Stimulated activated CD8-positive, alpha-beta memory T cell treated with anti-CD3 and anti-CD28 coated beads, Interleukin-15, amount 100 ng/mL, for 1 hour (primary cell): ENCODE data around the gene LRRC9.
"Not testable (repeated sequence)": the region's sequence is repeated elsewhere in the genome, so short reads cannot be mapped to it uniquely, and the experiment has no call there.

ENCODE experiments used
- DNase-seq: peaks from one replicate; pipeline ENCODE4 v3.0.0-alpha.2; 2020; ENCODE audit warnings: low read depth

Gene LRRC9

GRCh38 chr14:60064491-60065072 lies 144.6 kb downstream of the LRRC9 start:
- no peak for DNase-seq

- no peak for DNase-seq
Measured at GRCh38 chr14:60067882-60068281, 147.9 kb downstream of the LRRC9 start.

DNA sequence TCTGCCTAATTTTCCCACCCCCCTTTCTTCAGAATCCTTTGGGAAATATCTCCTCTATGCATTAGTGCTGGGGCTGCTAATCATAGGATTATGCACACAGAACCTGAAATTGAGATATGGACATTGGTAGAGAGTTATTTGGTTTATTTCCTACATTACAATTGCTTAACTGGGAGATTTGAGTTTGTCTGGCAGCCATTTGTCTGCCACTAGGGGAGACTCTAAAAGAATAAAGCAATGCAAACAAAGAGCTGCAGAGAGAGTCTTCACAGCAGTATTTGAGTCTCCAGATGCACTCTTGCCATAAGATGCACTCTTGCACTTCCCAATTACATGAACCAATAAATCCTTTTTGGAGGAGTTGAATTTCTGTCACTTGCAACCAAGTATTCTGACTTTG lies 159.8 kb downstream of the LRRC9 start:
- DNase-seq, result no peak

GRCh38 chr14:60085085-60085484 lies 165.1 kb downstream of the LRRC9 start:
- no peak for DNase-seq

GRCh38 chr14:60085693-60086092 lies 165.7 kb downstream of the LRRC9 start:
- no peak for DNase-seq

GRCh38 chr14:60087668-60088067 lies 167.7 kb downstream of the LRRC9 start:
- DNase-seq, result no peak

- DNase-seq, result no peak
Measured at GRCh38 chr14:60089221-60089620, 169.3 kb downstream of the LRRC9 start.

DNA sequence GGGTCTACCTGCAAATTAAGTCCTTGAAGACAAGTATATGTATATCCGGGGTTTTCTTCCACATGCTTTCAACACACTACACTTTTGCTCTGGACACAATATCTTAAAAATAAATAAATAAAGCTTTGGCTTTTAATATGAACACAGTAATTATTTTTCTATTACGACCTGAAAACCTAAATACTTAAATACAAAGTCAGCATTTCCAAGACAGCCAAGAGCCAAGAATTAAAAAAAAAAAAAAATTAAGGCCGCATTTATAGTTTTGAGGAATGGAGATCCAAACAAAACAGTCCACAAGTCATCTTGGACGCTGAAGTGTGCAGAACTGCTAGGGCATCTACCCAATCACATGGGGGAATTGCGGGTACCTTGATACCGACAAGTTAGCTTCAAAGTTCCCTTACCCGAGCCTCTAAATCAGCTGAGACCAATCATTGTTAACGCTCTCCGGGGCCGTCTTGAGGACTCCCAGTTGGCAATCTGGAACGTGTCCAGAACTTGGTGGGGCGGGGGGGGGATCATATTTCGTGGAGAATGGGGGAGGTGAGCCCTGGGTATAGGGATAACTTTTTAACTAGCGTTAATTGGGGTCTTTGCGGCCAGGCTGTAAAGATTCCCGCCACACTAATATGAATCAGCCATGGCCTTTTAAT lies 171.0 kb downstream of the LRRC9 start:
- DNase-seq, result no peak

- DNase-seq, result peak; percentile 88
Measured at GRCh38 chr14:60091550-60092525, 171.9 kb downstream of the LRRC9 start, which contains the start of gene PCNX4. TSS of gene PCNX4 (plus strand) at chr14:60091923. CDS start at chr14:60107639, 15,716 bp downstream.

- no peak for DNase-seq
Measured at GRCh38 chr14:60092526-60092920, 172.6 kb downstream of the LRRC9 start.

DNA sequence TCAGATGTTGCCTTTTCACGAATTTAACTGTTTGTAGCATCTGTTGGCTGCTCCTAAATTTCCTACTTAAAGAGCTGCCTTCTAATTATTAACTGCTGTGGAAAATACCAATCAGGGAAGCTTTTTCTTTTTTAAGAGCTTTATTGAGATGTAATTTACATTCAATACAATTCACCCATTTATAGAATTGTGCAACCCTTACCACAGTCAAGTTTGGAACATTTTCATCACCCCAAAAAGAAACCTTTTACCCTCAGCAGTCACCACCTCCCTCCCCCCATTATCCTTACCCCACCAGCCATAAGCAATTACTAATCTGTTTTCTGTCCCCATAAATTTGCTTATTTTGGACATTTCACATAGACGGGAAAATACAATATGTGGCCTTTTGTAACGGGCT lies 173.1 kb downstream of the LRRC9 start:
- DNase-seq, result no peak

- no peak for DNase-seq
Measured at GRCh38 chr14:60093606-60094005, 173.7 kb downstream of the LRRC9 start.

- no peak for DNase-seq
Measured at GRCh38 chr14:60094306-60094897, 174.5 kb downstream of the LRRC9 start.

DNA sequence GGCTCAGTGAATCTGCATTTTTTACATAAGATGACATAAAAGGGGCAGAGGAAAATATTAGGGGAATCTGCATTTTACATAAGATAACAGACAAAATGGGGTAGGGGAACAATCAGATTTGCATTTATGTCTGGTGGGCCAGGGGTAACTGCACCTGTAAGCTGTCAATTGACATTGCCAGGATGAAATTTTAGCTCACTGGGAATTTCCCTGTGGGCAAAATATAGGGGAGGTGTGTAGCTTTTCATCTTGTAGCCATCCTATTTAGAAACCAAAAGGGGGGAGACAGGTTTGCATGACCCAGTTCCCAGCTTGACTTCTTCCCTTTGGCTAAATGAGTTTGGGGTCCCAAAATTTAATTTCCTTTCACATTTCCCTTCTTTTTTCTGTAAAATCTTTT lies 175.3 kb downstream of the LRRC9 start:
- no peak for DNase-seq

DNA sequence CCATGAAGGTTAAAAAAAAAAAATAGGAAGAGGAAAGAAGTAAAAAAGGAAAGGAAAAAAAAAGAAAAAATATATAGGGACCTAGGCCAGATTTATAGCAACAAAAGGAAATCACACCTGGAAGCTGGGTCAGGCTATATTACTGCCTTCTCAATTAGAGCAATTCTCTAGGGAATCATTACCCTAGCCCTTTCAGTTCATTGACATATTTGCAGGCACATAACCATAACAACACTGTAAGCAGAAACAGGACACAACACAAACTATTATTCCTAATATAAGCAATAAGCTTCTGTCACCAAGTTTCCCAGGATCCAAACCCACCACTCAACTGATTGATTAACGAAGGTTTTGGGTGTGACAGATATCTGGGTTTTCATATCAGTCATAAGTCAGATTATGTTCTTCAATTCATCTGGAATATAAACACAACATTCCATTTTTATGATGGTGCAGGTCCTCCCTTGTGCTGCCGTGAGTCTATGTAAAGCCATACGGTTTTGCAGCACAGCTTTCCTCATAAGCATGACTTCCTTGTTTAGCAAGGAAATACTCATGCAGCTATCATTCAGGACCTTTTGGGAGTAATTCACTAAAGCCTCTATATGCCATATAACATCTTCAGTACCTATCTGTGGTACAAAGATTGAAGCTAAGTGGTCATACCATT lies 176.0 kb downstream of the LRRC9 start:
- DNase-seq, result no peak

- DNase-seq, result no peak
Measured at GRCh38 chr14:60097974-60098373, 178.0 kb downstream of the LRRC9 start.

GRCh38 chr14:60099855-60100254 lies 179.9 kb downstream of the LRRC9 start:
- DNase-seq, result not testable (repeated sequence)

DNA sequence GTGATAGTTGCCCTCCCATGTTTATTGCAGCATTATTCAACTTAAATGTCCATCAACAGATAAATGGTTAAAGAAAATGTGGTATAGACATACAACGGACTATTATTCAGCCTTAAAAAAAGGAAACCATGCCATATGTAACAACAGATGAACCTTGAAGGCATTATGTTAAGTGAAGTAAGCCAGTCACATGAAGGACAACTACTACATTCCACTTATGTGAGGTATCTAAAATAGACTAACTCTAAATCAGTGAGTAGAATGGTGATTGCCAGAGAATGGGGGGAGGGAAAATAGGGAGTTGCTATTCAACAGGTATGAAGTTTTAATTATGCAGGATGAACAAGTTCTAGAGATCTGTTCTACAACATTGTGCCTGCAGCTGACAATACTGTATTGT lies 181.8 kb downstream of the LRRC9 start:
- DNase-seq, result no peak

DNA sequence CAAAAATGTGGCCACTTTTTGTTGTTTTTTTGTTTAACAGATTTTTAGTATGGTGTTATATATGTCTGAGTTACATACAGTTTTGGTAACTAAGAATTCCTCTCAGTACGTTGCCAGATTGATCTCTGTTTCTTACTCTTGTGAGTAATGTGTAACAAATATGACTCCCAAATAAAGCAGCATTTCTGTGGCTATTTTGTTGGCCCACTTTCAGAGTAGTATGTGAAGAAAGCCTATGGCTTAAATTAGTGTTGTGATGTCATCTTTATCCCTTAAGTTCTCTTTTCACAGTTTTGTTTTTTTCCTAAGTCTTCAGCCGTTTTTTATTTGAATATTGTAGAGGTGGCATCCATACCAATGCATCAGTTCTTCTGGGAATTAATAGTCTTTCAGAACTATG lies 182.4 kb downstream of the LRRC9 start:
- DNase-seq, result no peak

GRCh38 chr14:60106339-60106738 lies 186.4 kb downstream of the LRRC9 start:
- no peak for DNase-seq

- no peak for DNase-seq
Measured at GRCh38 chr14:60107477-60107876, 187.5 kb downstream of the LRRC9 start.

DNA sequence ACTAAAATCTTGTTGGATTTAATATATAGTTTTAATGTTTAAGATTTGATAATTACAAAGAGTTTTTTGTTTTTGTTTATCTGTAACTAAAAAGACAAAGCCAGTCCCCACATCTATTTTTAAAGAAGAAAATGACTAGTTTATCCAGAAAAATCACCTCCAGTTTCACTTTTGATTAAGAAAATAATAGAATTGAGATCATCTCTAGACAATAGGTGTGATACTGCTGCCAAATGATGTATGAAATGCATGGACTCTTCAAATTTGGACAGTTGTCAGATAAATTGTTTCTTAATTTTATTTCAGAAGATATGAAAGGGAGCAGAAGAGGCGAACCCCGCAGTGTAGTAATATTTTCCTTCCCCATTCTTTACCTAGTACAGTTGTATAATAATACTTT lies 191.8 kb downstream of the LRRC9 start:
- DNase-seq, result no peak
